GM23338 (cell line): Measurements from ENCODE around the gene NT5C3B. TPM values are rescaled to one million over a fixed set of nuclear protein-coding genes. Genes with fewer than 3 reads are reported as not detected.
"Not testable (repeated sequence)": the region's sequence is repeated elsewhere in the genome, so short reads cannot be mapped to it uniquely, and the experiment has no call there.

Experiments
- ATAC-seq: fragments of 200-7000 bp; cut with Tn5 transposase; 3 replicates; pipeline ENCODE4 v1.9.1; 2020
- DNase-seq: peaks from one replicate; pipeline ENCODE4 v3.0.0-alpha.2; 2015; ENCODE audit warnings: low spot score
- H2AFZ ChIP-seq: fragments of 200-600 bp; sonication (generic); 2 replicates; pipeline ENCODE4 v1.8.0; 2016; ENCODE audit warnings: antibody characterized with exemption, mild to moderate bottlenecking, moderate library complexity
- H3F3A ChIP-seq: fragments of 200-600 bp; sonication (generic); replicated peaks from 2 replicates; pipeline ENCODE4 v1.8.0; 2017; ENCODE audit warnings: antibody characterized with exemption, mixed run types, low read depth
- H3K27ac ChIP-seq: fragments of 200-600 bp; sonication (generic); 2 replicates; pipeline ENCODE4 v1.6.1; 2016; ENCODE audit warnings: low read depth
- H3K27me3 ChIP-seq: fragments of 200-600 bp; sonication (generic); 2 replicates; pipeline ENCODE4 v1.8.0; 2016; ENCODE audit warnings: mild to moderate bottlenecking, mixed run types, moderate library complexity; ENCODE audit not compliant: insufficient read depth
- H3K36me3 ChIP-seq: fragments of 200-600 bp; sonication (generic); 2 replicates; pipeline ENCODE4 v1.8.0; 2016; ENCODE audit warnings: mild to moderate bottlenecking; ENCODE audit not compliant: insufficient read depth
- H3K4me1 ChIP-seq: fragments of 200-600 bp; sonication (generic); 2 replicates; pipeline ENCODE4 v1.8.0; 2016; ENCODE audit warnings: mild to moderate bottlenecking, moderate library complexity; ENCODE audit not compliant: insufficient read depth
- H3K4me2 ChIP-seq: fragments of 200-600 bp; sonication (generic); 2 replicates; pipeline ENCODE4 v1.7.1; 2017; ENCODE audit warnings: mixed run types
- H3K4me3 ChIP-seq: fragments of 200-600 bp; sonication (generic); 2 replicates; pipeline ENCODE4 v1.6.1; 2016; ENCODE audit warnings: mixed run types
- H3K79me2 ChIP-seq: fragments of 200-600 bp; sonication (generic); replicated peaks from 2 replicates; pipeline ENCODE4 v1.8.0; 2017; ENCODE audit warnings: mild to moderate bottlenecking; ENCODE audit not compliant: insufficient read depth
- H3K9me2 ChIP-seq: fragments of 200-600 bp; sonication (generic); 2 replicates; pipeline ENCODE4 v1.8.0; 2017; ENCODE audit not compliant: insufficient read depth
- H4K20me1 ChIP-seq: fragments of 200-600 bp; sonication (generic); replicated peaks from 2 replicates; pipeline ENCODE4 v1.8.0; 2017; ENCODE audit warnings: mild to moderate bottlenecking; ENCODE audit not compliant: insufficient read depth
- H3K27ac Mint-ChIP-seq: 2 replicates; pipeline ENCODE4 v1.8.0; 2020; ENCODE audit warnings: inconsistent platforms, mild to moderate bottlenecking, moderate library complexity, mixed read lengths
- H3K27me3 Mint-ChIP-seq: 3 replicates; pipeline ENCODE4 v1.8.0; 2022; ENCODE audit warnings: low read depth, mild to moderate bottlenecking, moderate library complexity, mixed read lengths, inconsistent platforms; ENCODE audit not compliant: insufficient read depth, poor library complexity
- H3K36me3 Mint-ChIP-seq: 3 replicates; pipeline ENCODE4 v1.8.0; 2021; ENCODE audit warnings: low read depth, mild to moderate bottlenecking, inconsistent platforms, moderate library complexity, mixed read lengths
- H3K4me1 Mint-ChIP-seq: 3 replicates; pipeline ENCODE4 v1.8.0; 2020; ENCODE audit warnings: mild to moderate bottlenecking, inconsistent platforms, mixed read lengths
- H3K4me3 Mint-ChIP-seq: 3 replicates; pipeline ENCODE4 v1.8.0; 2021; ENCODE audit warnings: moderate library complexity, mild to moderate bottlenecking, inconsistent platforms, mixed read lengths
- H3K9me3 Mint-ChIP-seq: 3 replicates; pipeline ENCODE4 v1.8.0; 2020; ENCODE audit warnings: moderate library complexity, mild to moderate bottlenecking, inconsistent platforms, mixed read lengths
- CREB1 ChIP-seq: fragments of 250-450 bp; sonication (Bioruptor Pico); IDR thresholded peaks from 2 replicates; pipeline ENCODE4 v1.5.0; 2020; ENCODE audit warnings: low read depth, mild to moderate bottlenecking, moderate library complexity
- ETS1 ChIP-seq: IDR thresholded peaks from 2 replicates; pipeline ENCODE4 v1.6.1; 2016; ENCODE audit warnings: antibody characterized with exemption
- EZH2 ChIP-seq: fragments of 200-600 bp; sonication (generic); IDR thresholded peaks from one replicate; pipeline ENCODE4 v1.8.0; 2017; ENCODE audit warnings: antibody characterized with exemption, mild to moderate bottlenecking, low read depth; ENCODE audit not compliant: unreplicated experiment
- EZH2phosphoT487 ChIP-seq: fragments of 200-600 bp; sonication (generic); IDR thresholded peaks from one replicate; pipeline ENCODE4 v1.8.1; 2018; ENCODE audit warnings: antibody characterized with exemption; ENCODE audit not compliant: unreplicated experiment
- JUNB ChIP-seq: IDR thresholded peaks from one replicate; pipeline ENCODE4 v1.6.1; 2016; ENCODE audit warnings: antibody characterized with exemption; ENCODE audit not compliant: unreplicated experiment
- NANOG ChIP-seq: IDR thresholded peaks from 2 replicates; pipeline ENCODE4 v1.6.1; 2016; ENCODE audit warnings: antibody characterized with exemption, borderline replicate concordance
- POLR2AphosphoS5 ChIP-seq: IDR thresholded peaks from 2 replicates; pipeline ENCODE4 v1.6.1; 2016; ENCODE audit warnings: antibody characterized with exemption, low read depth
- REST ChIP-seq: IDR thresholded peaks from one replicate; pipeline ENCODE4 v1.6.1; 2018; ENCODE audit warnings: antibody characterized with exemption; ENCODE audit not compliant: unreplicated experiment
- STAT1 ChIP-seq: IDR thresholded peaks from one replicate; pipeline ENCODE4 v1.6.1; 2016; ENCODE audit warnings: antibody characterized with exemption; ENCODE audit not compliant: unreplicated experiment
- ZNF114 ChIP-seq: fragments of 250-450 bp; sonication (Bioruptor Pico); IDR thresholded peaks from 2 replicates; pipeline ENCODE4 v1.5.0; 2020; ENCODE audit warnings: mild to moderate bottlenecking, moderate library complexity
- ZNF331 ChIP-seq: fragments of 250-450 bp; sonication (Bioruptor Pico); IDR thresholded peaks from 2 replicates; pipeline ENCODE4 v1.5.0; 2020; ENCODE audit warnings: low read depth, mild to moderate bottlenecking, moderate library complexity
- polyA plus RNA-seq: library from polyadenylated mRNA; unstranded; fragments of >200 nt; fragmentation: Nextera tagmentation; extraction: Ambion mirVana; gene quantifications from 2 replicates; pipeline ENCODE4 v1.2.1, GENCODE V29; 2016
- total RNA-seq: library from RNA; depleted of rRNA; stranded (reverse); fragments of >200 nt; shearing (Covaris generic); gene quantifications from 2 replicates; pipeline ENCODE4 v1.2.3, GENCODE V29; 2014
- TF ChIP-seq, protein P1 (sequence below), 2 experiments: fragments of 200-600 bp in 1 of 2; sonication (generic) in 1 of 2; conservative IDR thresholded peaks; 2 replicates each; pipeline versions ENCODE4 v1.5.1 to v1.6.1; 2016 to 2017; ENCODE audit warnings: antibody characterized with exemption in 2 of 2, low read depth in 2 of 2, mild to moderate bottlenecking in 2 of 2, moderate library complexity in 1 of 2

The NT5C3B gene
- total and polyA plus RNA-seq, 2 experiments from 2014 or later = 58.2 to 78.3 TPM

- H3K9me3 Mint-ChIP-seq, H3K36me3 Mint-ChIP-seq, H3K27me3 ChIP-seq, H3K27ac Mint-ChIP-seq, H3K4me3 Mint-ChIP-seq, DNase-seq, H3K9me2 ChIP-seq, H3K4me3 ChIP-seq, H3K4me2 ChIP-seq, H4K20me1 ChIP-seq, H2AFZ ChIP-seq, H3K4me1 Mint-ChIP-seq, ATAC-seq, H3K27ac ChIP-seq, H3K36me3 ChIP-seq, H3F3A ChIP-seq, H3K79me2 ChIP-seq, H3K4me1 ChIP-seq, H3K27me3 Mint-ChIP-seq: not testable (repeated sequence)
These were observed 4.7 kb upstream of the NT5C3B start for GRCh38 chr17:41840781-41841180.

- H3K4me3 Mint-ChIP-seq, H3K27ac ChIP-seq, H2AFZ ChIP-seq, DNase-seq, ATAC-seq, H3K9me2 ChIP-seq, H3K27ac Mint-ChIP-seq, H3K36me3 ChIP-seq, H3F3A ChIP-seq, H4K20me1 ChIP-seq, H3K36me3 Mint-ChIP-seq, H3K9me3 Mint-ChIP-seq, H3K4me1 ChIP-seq, H3K4me1 Mint-ChIP-seq, H3K27me3 ChIP-seq, H3K4me2 ChIP-seq, H3K27me3 Mint-ChIP-seq, H3K4me3 ChIP-seq: not testable (repeated sequence)
- peaks cover 10% of the 10 kb centered on the region; the same call in 1 of the 2 replicates for H3K79me2 ChIP-seq
These were observed 3.4 kb upstream of the NT5C3B start for GRCh38 chr17:41839448-41839847.

- Mint-ChIP-seq H3K27ac (no peak within 1 kb of the TSS), H3K27me3 (peaks cover 6% of the 10 kb centered on the region), H3K36me3 (peaks cover 3% of the 10 kb centered on the region; the same call in 1 of the 3 replicates), H3K4me3 (peak within 1 kb of the TSS; percentile 89), H3K4me1 (peaks cover 7% of the 10 kb centered on the region; the same call in 2 of the 3 replicates), H3K9me3 (no peaks in the 10 kb centered on the region)
- Histone ChIP-seq H3K4me3 (peak within 1 kb of the TSS; percentile 94), H3K36me3 (no peaks in the 10 kb centered on the region), H3F3A (no peaks in the 10 kb centered on the region; the same call in 1 of the 2 replicates), H3K4me1 (peaks cover 7% of the 10 kb centered on the region), H3K79me2 (peaks cover 12% of the 10 kb centered on the region), H3K27ac (no peak within 1 kb of the TSS), H3K27me3 (peaks cover 5% of the 10 kb centered on the region; the same call in 1 of the 2 replicates), H3K9me2 (no peaks in the 10 kb centered on the region), H3K4me2 (peak within 1 kb of the TSS; percentile 90; the same call in 1 of the 2 replicates), H4K20me1 (peaks cover 9% of the 10 kb centered on the region; the same call in 1 of the 2 replicates), H2AFZ (peak within 1 kb of the TSS; percentile 95)
- DNase-seq (no peak), ATAC-seq (no peak)
- no peak for TF ChIP-seq ZNF331 (CRISPR knock-in tag)
- TF ChIP-seq EZH2phosphoT487 = no peak
- no peak for TF ChIP-seq ZNF114 (CRISPR knock-in tag)
- no peak for TF ChIP-seq JUNB
- TF ChIP-seq EZH2 = no peak
- TF ChIP-seq STAT1 = no peak
- TF ChIP-seq, protein P1, sequence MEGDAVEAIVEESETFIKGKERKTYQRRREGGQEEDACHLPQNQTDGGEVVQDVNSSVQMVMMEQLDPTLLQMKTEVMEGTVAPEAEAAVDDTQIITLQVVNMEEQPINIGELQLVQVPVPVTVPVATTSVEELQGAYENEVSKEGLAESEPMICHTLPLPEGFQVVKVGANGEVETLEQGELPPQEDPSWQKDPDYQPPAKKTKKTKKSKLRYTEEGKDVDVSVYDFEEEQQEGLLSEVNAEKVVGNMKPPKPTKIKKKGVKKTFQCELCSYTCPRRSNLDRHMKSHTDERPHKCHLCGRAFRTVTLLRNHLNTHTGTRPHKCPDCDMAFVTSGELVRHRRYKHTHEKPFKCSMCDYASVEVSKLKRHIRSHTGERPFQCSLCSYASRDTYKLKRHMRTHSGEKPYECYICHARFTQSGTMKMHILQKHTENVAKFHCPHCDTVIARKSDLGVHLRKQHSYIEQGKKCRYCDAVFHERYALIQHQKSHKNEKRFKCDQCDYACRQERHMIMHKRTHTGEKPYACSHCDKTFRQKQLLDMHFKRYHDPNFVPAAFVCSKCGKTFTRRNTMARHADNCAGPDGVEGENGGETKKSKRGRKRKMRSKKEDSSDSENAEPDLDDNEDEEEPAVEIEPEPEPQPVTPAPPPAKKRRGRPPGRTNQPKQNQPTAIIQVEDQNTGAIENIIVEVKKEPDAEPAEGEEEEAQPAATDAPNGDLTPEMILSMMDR (conservative IDR thresholded peaks at IDR 0.05; ENCODE audit: low read depth in 2 of 2) = no peak
- no peak for TF ChIP-seq ETS1
- TF ChIP-seq POLR2AphosphoS5 = no peak
- TF ChIP-seq NANOG = no peak
- no peak for TF ChIP-seq REST
- no peak for TF ChIP-seq CREB1 (CRISPR knock-in tag)
These were observed 1.9 kb upstream of the NT5C3B start, which contains the start of gene KLHL10 for GRCh38 chr17:41837761-41838538. TSS of gene KLHL10 (plus strand) at chr17:41837825. CDS start at chr17:41837933, 108 bp downstream.
